Heart left ventricle (tissue), 16 donors: ENCODE results near the gene XPNPEP1. TPM values are rescaled to one million over a fixed set of nuclear protein-coding genes. Genes with fewer than 3 reads are reported as not detected.

Experiments used
- ATAC-seq, 4 donors: fragments of 200-7000 bp; cut with Tn5 transposase; one replicate each; pipeline ENCODE4 v1.9.1; 2020 to 2022; ENCODE audit warnings: moderate library complexity in 4 of 4, mild to moderate bottlenecking in 3 of 4, moderate number of reproducible peaks in 1 of 4
- DNase-seq, 5 donors: peaks; one replicate each; pipeline ENCODE4 v3.0.0-alpha.2; 2020
- H3K27ac ChIP-seq, 12 donors: fragments of 200-600 bp; sonication (generic) in 4 of 12; one replicate each; pipeline versions ENCODE4 v1.5.0 to v1.8.0; 2016 to 2022; ENCODE audit warnings: mild to moderate bottlenecking in 2 of 12
- H3K27me3 ChIP-seq, 9 donors: fragments of 200-600 bp; sonication (generic) in 2 of 9; one replicate each; pipeline versions ENCODE4 v1.5.1 to v1.8.0; 2016 to 2022; ENCODE audit warnings: mild to moderate bottlenecking in 3 of 9
- H3K36me3 ChIP-seq, 9 donors: fragments of 200-600 bp; sonication (generic) in 2 of 9; one replicate each; pipeline versions ENCODE4 v1.5.0 to v1.8.0; 2018 to 2022; ENCODE audit warnings: mild to moderate bottlenecking in 2 of 9
- H3K4me1 ChIP-seq, 12 donors: fragments of 200-600 bp; sonication (generic) in 4 of 12; one replicate each; pipeline versions ENCODE4 v1.5.0 to v1.8.0; 2016 to 2022; ENCODE audit warnings: mild to moderate bottlenecking in 3 of 12
- H3K4me3 ChIP-seq, 12 donors: fragments of 200-600 bp; sonication (generic) in 4 of 12; one replicate each; pipeline versions ENCODE4 v1.5.0 to v1.8.0; 2017 to 2022; ENCODE audit warnings: mild to moderate bottlenecking in 9 of 12, moderate library complexity in 4 of 12
- H3K9me3 ChIP-seq, 12 donors: fragments of 200-600 bp; sonication (generic) in 4 of 12; one replicate each; pipeline versions ENCODE4 v1.5.0 to v1.8.0; 2016 to 2022; ENCODE audit warnings: mild to moderate bottlenecking in 1 of 12
- CTCF ChIP-seq, 12 donors: fragments of 200-600 bp; sonication (generic) in 4 of 12; IDR thresholded peaks; one replicate each; pipeline versions ENCODE4 v1.5.0 to v1.8.0; 2018 to 2022; ENCODE audit warnings: antibody characterized with exemption in 12 of 12, mild to moderate bottlenecking in 5 of 12
- POLR2A ChIP-seq, 2 donors: fragments of 450-650 bp; IDR thresholded peaks; one replicate each; pipeline ENCODE4 v1.6.1; 2017; ENCODE audit warnings: antibody characterized with exemption in 2 of 2, mild to moderate bottlenecking in 2 of 2, moderate library complexity in 2 of 2
- WGBS, 4 donors: extraction: QIAGEN DNeasy Blood & Tissue Kit in 2 of 4; methylation state at CpG; one replicate each; pipeline versions ENCODE4 v1.1.5 to v1.1.7; 2013 to 2018; 5-methylcytosine and 5-hydroxymethylcytosine counted together
- intact Hi-C, 10 donors: fragments of 100-400 bp; cut with DNase I; formaldehyde crosslinking; loops; one replicate each; pipeline versions ENCODE4 v1.11.1 to v1.14.2; 2022
- polyA plus RNA-seq, 2 donors: library from polyadenylated mRNA; stranded (reverse); fragments of 200-250 nt; gene quantifications; one replicate each; pipeline ENCODE4 v1.2.3, GENCODE V29; 2013
- total RNA-seq, 9 donors: library from RNA; depleted of rRNA in 2 of 9; stranded (reverse); fragments of >200 nt in 2 of 9; fragmentation: NEBNext Ultra II Directional in 3 of 9; extraction: Animal tissue kit (Norgen Biotek cat#: 25700) in 3 of 9; gene quantifications; one replicate each; pipeline versions ENCODE4 v1.1.0 to v1.2.4, GENCODE V29; 2016 to 2023
- donor health status: ischemic (EF 13 %, LVEDD 7.1; RV severe dilation, severe dysfunction).
- donor health status: healthy with polysubstance abuse.
- donor health status: DM: no; HTN: yes; CAD: no.
- donor health status: DM: no; HTN: no; CAD: no.
- donor health status: ischemic (EF 25% LVEDD 6.9; RV normal size, moderate dysfunction).
- donor health status: ischemic (EF 25% LVEDD 5.7; RV mildly dilated, moderate dysfunction).
- donor health status: healthy.
- donor health status: DM: yes; HTN: yes; CAD: no.
- donor health status: ischemic (EF 35%, LVEDD 5.7; RV mildly dilated, moderate dysfunction).
- donor health status: nonischemic (EF 11% LVEDD 7.7; RV severe dilation, severe dysfunction).
- donor health status: DM: yes; HTN: yes; CAD: no.
- donor health status: PGD.
- donor health status: ischemic (EF 29% LVEDD 5.4; RV normal size, mild dysfunction).
- donor health status: nonischemic (EF 23%, LVEDD 6.1; RV moderate dilation, normal function).

Gene XPNPEP1
- total and polyA plus RNA-seq, 11 donors: 14.5 to 77.0 (median 46.2) TPM

- WGBS, 4 donors: 70 to 76% (median 73%) methylated on average over 3 of the region's 3 CpGs
- Histone ChIP-seq H3K4me3 (no peak overlapping the region), H3K27ac (no peak overlapping the region), H3K36me3 (no peaks in the 10 kb centered on the region), H3K27me3 (no peaks in the 10 kb centered on the region), H3K4me1 (peaks cover 0 to 25% (median 10%) of the 10 kb centered on the region in 12 donors), H3K9me3 (no peaks in the 10 kb centered on the region)
- DNase-seq (no peak), ATAC-seq (no peak)
- TF ChIP-seq CTCF (IDR thresholded peaks at IDR 0.05) (no peak), POLR2A (IDR thresholded peaks at IDR 0.05) (no peak)
- intact Hi-C loops: loop anchor here in 2 of 10 donors (5.0 to 10.0 kb wide), 3 partner anchors 32 to 75 kb away; partner anchors contain the start of gene ADD3 (in 1 of the 2)
Measured at GRCh38 chr10:109929501-109930219, 6.3 kb upstream of the XPNPEP1 start.

DNA sequence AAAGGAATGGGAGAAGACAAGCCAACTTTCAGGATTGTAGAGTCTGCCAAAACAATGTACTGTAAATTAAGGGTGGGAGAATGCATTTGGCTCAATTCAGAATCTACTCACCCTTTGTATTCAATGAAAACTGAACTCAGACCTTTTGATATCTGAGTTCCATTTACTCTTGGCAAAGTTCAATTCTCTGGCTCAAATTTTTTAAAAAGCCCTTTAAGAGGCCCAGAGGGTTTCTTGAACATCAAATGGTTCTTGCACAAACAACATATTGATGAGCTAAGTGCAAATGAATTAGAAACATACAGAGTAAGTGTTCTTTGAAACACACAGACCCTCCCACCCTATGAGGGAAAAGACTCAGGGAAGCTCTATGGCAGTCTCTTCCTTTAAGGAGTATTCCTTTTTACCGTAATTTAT is 5.2 kb upstream of the XPNPEP1 start:
- Histone ChIP-seq H3K27ac (peak overlapping the region in 3 of 12 donors; percentile 9 to 19 (median 16)), H3K4me3 (no peak overlapping the region), H3K9me3 (no peaks in the 10 kb centered on the region), H3K36me3 (no peaks in the 10 kb centered on the region), H3K4me1 (peaks cover 0 to 19% (median 4%) of the 10 kb centered on the region in 12 donors), H3K27me3 (no peaks in the 10 kb centered on the region)
- no peak for TF ChIP-seq POLR2A (IDR thresholded peaks at IDR 0.05)
- no peak for TF ChIP-seq CTCF (IDR thresholded peaks at IDR 0.05)
- intact Hi-C loops: loop anchor here in 1 of 10 donors (10.0 kb wide), 1 partner anchor 76 kb away; the partner anchor contains the start of gene ADD3
- no peak for DNase-seq
- 83 to 92% (median 87%) methylated on average over 1 of the region's 1 CpG for WGBS, 4 donors
- no peak for ATAC-seq

- TF ChIP-seq POLR2A (IDR thresholded peaks at IDR 0.05) (no peak), CTCF (IDR thresholded peaks at IDR 0.05) (no peak)
- Histone ChIP-seq H3K4me3 (no peak overlapping the region), H3K27me3 (no peaks in the 10 kb centered on the region), H3K36me3 (no peaks in the 10 kb centered on the region), H3K9me3 (no peaks in the 10 kb centered on the region), H3K4me1 (peaks cover 0 to 26% (median 12%) of the 10 kb centered on the region in 12 donors), H3K27ac (peak overlapping the region in 1 of 12 donors; percentile 40)
- WGBS, 4 donors: 75 to 87% (median 83%) methylated on average over 2 of the region's 2 CpGs
- ATAC-seq: no peak
- intact Hi-C loops: loop anchor here in 1 of 10 donors (10.0 kb wide), 1 partner anchor 78 kb away; the partner anchor contains the start of gene ADD3
- no peak for DNase-seq
Measured at GRCh38 chr10:109926825-109927224, 3.5 kb upstream of the XPNPEP1 start.

DNA sequence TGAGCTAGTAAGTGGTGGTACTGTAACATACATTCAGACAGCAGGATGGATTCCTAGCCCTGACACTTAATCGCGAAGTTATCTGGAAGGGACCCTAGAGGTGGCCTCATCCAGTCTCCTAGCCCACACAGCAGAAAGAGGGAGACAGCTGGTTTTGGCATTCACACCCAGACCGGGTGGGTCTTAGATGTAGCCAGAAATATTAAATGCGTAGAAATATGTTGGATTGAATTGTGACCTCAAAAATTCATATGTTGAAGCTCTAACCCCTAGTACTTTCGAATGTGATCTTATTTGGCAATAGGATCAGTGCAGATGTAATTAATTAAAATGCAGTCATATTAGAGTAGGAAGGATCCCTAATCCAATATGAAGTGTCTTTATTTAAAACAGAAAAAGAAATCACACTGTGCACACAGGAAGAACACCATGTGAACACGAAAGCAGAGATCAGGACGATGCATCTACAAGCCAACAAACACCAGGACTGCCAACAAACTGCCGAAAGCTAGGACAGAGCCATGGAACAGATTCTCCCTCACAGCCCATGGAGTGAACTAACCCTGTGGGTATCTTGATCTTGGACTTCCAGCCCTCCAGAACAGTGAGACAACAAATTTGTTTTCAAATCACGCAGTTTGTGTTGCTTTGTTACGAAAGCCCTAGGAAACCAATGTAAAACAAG is 2.9 kb upstream of the XPNPEP1 start:
- H3K4me3 ChIP-seq: no peak overlapping the region
- no peak for DNase-seq
- no peaks in the 10 kb centered on the region for H3K9me3 ChIP-seq
- no peak for ATAC-seq
- TF ChIP-seq POLR2A (IDR thresholded peaks at IDR 0.05) (no peak), CTCF (IDR thresholded peaks at IDR 0.05) (no peak)
- peaks cover 0 to 31% (median 17%) of the 10 kb centered on the region in 12 donors for H3K4me1 ChIP-seq
- 77 to 87% (median 83%) methylated on average over 10 of the region's 10 CpGs for WGBS, 4 donors
- H3K36me3 ChIP-seq: no peaks in the 10 kb centered on the region
- H3K27me3 ChIP-seq: no peaks in the 10 kb centered on the region
- peak overlapping the region in 1 of 12 donors; percentile 40 for H3K27ac ChIP-seq
- intact Hi-C loops: loop anchor here in 1 of 10 donors (10.0 kb wide), 1 partner anchor 79 kb away; the partner anchor contains the start of gene ADD3
